H9 (cell line): ENCODE measurements around the gene ZBP1. TPM values are rescaled to one million over a fixed set of nuclear protein-coding genes. Genes with fewer than 3 reads are reported as not detected.

Experiments
- DNase-seq: peaks from one replicate; pipeline ENCODE4 v3.0.0-alpha.2; 2017
- H2AFZ ChIP-seq: one replicate; pipeline ENCODE4 v1.6.1; 2013; ENCODE audit warnings: mild to moderate bottlenecking, low read length, control low read depth, moderate library complexity
- H2AK5ac ChIP-seq: 2 replicates; pipeline ENCODE4 v1.6.1; 2013; ENCODE audit warnings: low read length, control low read depth, mixed read lengths; ENCODE audit not compliant: insufficient read length
- H2BK120ac ChIP-seq: one replicate; pipeline ENCODE4 v1.6.1; 2013; ENCODE audit warnings: low read depth, mild to moderate bottlenecking, low read length, control low read depth, inconsistent platforms; ENCODE audit not compliant: poor library complexity, severe bottlenecking
- H2BK12ac ChIP-seq: 2 replicates; pipeline ENCODE4 v1.6.1; 2013; ENCODE audit warnings: low read length, control low read depth, mixed read lengths, low read depth; ENCODE audit not compliant: insufficient read length
- H2BK15ac ChIP-seq: 2 replicates; pipeline ENCODE4 v1.6.1; 2013; ENCODE audit warnings: low read depth, low read length, control low read depth
- H2BK20ac ChIP-seq: one replicate; pipeline ENCODE4 v1.6.1; 2013; ENCODE audit warnings: low read depth, mild to moderate bottlenecking, low read length, control low read depth, inconsistent platforms; ENCODE audit not compliant: poor library complexity, severe bottlenecking
- H2BK5ac ChIP-seq: 2 replicates; pipeline ENCODE4 v1.6.1; 2013; ENCODE audit warnings: low read length, control low read depth, mixed read lengths; ENCODE audit not compliant: insufficient read length
- H3K14ac ChIP-seq: 2 replicates; pipeline ENCODE4 v1.6.1; 2013; ENCODE audit warnings: low read length, control low read depth; ENCODE audit not compliant: insufficient read depth
- H3K18ac ChIP-seq: 2 replicates; pipeline ENCODE4 v1.6.1; 2013; ENCODE audit warnings: low read depth, mild to moderate bottlenecking, mixed read lengths, low read length, control low read depth; ENCODE audit not compliant: insufficient read length
- H3K23ac ChIP-seq: 2 replicates; pipeline ENCODE4 v1.6.1; 2013; ENCODE audit warnings: low read length, control low read depth, mixed read lengths, low read depth; ENCODE audit not compliant: insufficient read length
- H3K23me2 ChIP-seq: 2 replicates; pipeline ENCODE4 v1.6.1; 2013; ENCODE audit warnings: low read depth, mild to moderate bottlenecking, mixed read lengths, low read length, control low read depth; ENCODE audit not compliant: insufficient read length, poor library complexity, severe bottlenecking
- H3K27ac ChIP-seq: 2 replicates; pipeline ENCODE4 v1.5.1; 2013; ENCODE audit warnings: low read length, control low read depth, mixed read lengths, low read depth; ENCODE audit not compliant: insufficient read length
- H3K27me3 ChIP-seq: 2 replicates; pipeline ENCODE4 v1.6.1; 2013; ENCODE audit warnings: low read length, control low read depth, inconsistent platforms; ENCODE audit not compliant: insufficient read depth
- H3K4ac ChIP-seq: 2 replicates; pipeline ENCODE4 v1.6.1; 2013; ENCODE audit warnings: low read depth, mild to moderate bottlenecking, control low read depth, inconsistent platforms, low read length, moderate library complexity
- H3K4me1 ChIP-seq: 2 replicates; pipeline ENCODE4 v1.6.1; 2013; ENCODE audit warnings: low read length, control low read depth, inconsistent platforms; ENCODE audit not compliant: insufficient read depth
- H3K4me2 ChIP-seq: 2 replicates; pipeline ENCODE4 v1.6.1; 2013; ENCODE audit warnings: low read length, control low read depth, mixed read lengths; ENCODE audit not compliant: insufficient read length, insufficient read depth
- H3K56ac ChIP-seq: 2 replicates; pipeline ENCODE4 v1.6.1; 2013; ENCODE audit warnings: low read depth, mild to moderate bottlenecking, mixed read lengths, low read length, control low read depth; ENCODE audit not compliant: insufficient read length
- H3K79me1 ChIP-seq: 2 replicates; pipeline ENCODE4 v1.6.1; 2013; ENCODE audit warnings: low read depth, mild to moderate bottlenecking, moderate library complexity, low read length, control low read depth, inconsistent platforms; ENCODE audit not compliant: insufficient read depth, poor library complexity, severe bottlenecking
- H3K79me2 ChIP-seq: 2 replicates; pipeline ENCODE4 v1.6.1; 2013; ENCODE audit warnings: low read length, control low read depth, inconsistent platforms; ENCODE audit not compliant: insufficient read depth
- H3K9ac ChIP-seq: 2 replicates; pipeline ENCODE4 v1.6.1; 2013; ENCODE audit warnings: low read length, control low read depth, mixed read lengths; ENCODE audit not compliant: insufficient read length; ENCODE audit errors: extremely low read depth
- H3K9me3 ChIP-seq: one replicate; pipeline ENCODE4 v1.6.1; 2013; ENCODE audit warnings: low read depth, low read length, inconsistent platforms; ENCODE audit not compliant: control insufficient read depth
- H3T11ph ChIP-seq: one replicate; pipeline ENCODE4 v1.6.1; 2013; ENCODE audit warnings: mild to moderate bottlenecking, low read length, control low read depth, inconsistent platforms
- H4K20me1 ChIP-seq: one replicate; pipeline ENCODE4 v1.6.1; 2013; ENCODE audit not compliant: control insufficient read depth, insufficient read length, insufficient read depth
- H4K5ac ChIP-seq: 2 replicates; pipeline ENCODE4 v1.6.1; 2013; ENCODE audit warnings: low read depth, mild to moderate bottlenecking, mixed read lengths, low read length, control low read depth; ENCODE audit not compliant: insufficient read length
- H4K8ac ChIP-seq: replicated peaks from 2 replicates; pipeline ENCODE4 v1.6.1; 2013; ENCODE audit warnings: low read length, control low read depth, mixed read lengths, low read depth; ENCODE audit not compliant: insufficient read length
- H4K91ac ChIP-seq: 2 replicates; pipeline ENCODE4 v1.6.1; 2013; ENCODE audit warnings: low read depth, mild to moderate bottlenecking, moderate library complexity, mixed read lengths, low read length, control low read depth; ENCODE audit not compliant: insufficient read length
- H3K27ac Mint-ChIP-seq, 3 experiments: 2 replicates in 2 of 3; 3 replicates in 1 of 3; pipeline ENCODE4 v1.8.0; 2020 to 2021; ENCODE audit warnings: mixed read lengths in 3 of 3, mild to moderate bottlenecking in 1 of 3, moderate library complexity in 1 of 3
- H3K27me3 Mint-ChIP-seq: 2 replicates; pipeline ENCODE4 v1.8.0; 2021; ENCODE audit warnings: low read depth, mild to moderate bottlenecking, moderate library complexity, mixed read lengths
- H3K36me3 Mint-ChIP-seq, 3 experiments: 2 replicates in 2 of 3; 3 replicates in 1 of 3; pipeline ENCODE4 v1.8.0; 2020 to 2021; ENCODE audit warnings: low read depth in 3 of 3, mixed read lengths in 3 of 3; ENCODE audit not compliant: insufficient read depth in 1 of 3
- H3K4me1 Mint-ChIP-seq, 2 experiments: 2 replicates each; pipeline ENCODE4 v1.8.0; 2020; ENCODE audit warnings: mixed read lengths in 2 of 2
- H3K4me3 Mint-ChIP-seq, 2 experiments: 2 replicates in 1 of 2; 3 replicates in 1 of 2; pipeline ENCODE4 v1.8.0; 2020 to 2021; ENCODE audit warnings: mild to moderate bottlenecking in 2 of 2, mixed read lengths in 2 of 2, moderate library complexity in 1 of 2
- H3K9me3 Mint-ChIP-seq, 2 experiments: 2 replicates in 1 of 2; 3 replicates in 1 of 2; pipeline ENCODE4 v1.8.0; 2020; ENCODE audit warnings: mild to moderate bottlenecking in 2 of 2, mixed read lengths in 2 of 2, moderate library complexity in 1 of 2
- CTCF ChIP-seq: fragments of 200-600 bp; sonication (generic); conservative IDR thresholded peaks from 3 replicates; pipeline ENCODE4 v1.8.0; 2021; ENCODE audit warnings: antibody characterized with exemption, mild to moderate bottlenecking
- WGBS: extraction: QIAGEN DNeasy Blood & Tissue Kit; methylation state at CpG from one replicate; pipeline ENCODE4 v1.1.7; 2013; ENCODE audit warnings: missing lambda C conversion rate, low lambda C conversion rate, mixed read lengths; ENCODE audit not compliant: insufficient read length; ENCODE audit errors: extremely low coverage; 5-methylcytosine and 5-hydroxymethylcytosine counted together
- total RNA-seq: library from RNA; stranded (reverse); gene quantifications from 2 replicates; pipeline ENCODE4 v1.2.1, GENCODE V29; 2021

Gene ZBP1
- total RNA-seq, 1 experiment from 2014 or later = not detected

- DNase-seq = no peak
- Histone ChIP-seq H2BK12ac (no peak overlapping the region), H3K14ac (no peak overlapping the region), H3K9me3 (no peaks in the 10 kb centered on the region), H4K91ac (no peak overlapping the region), H3K18ac (no peak overlapping the region), H3K79me2 (peaks cover 15% of the 10 kb centered on the region; the same call in 1 of the 2 replicates), H4K5ac (no peak overlapping the region), H4K8ac (no peak overlapping the region), H3K23ac (no peak overlapping the region), H3K23me2 (no peaks in the 10 kb centered on the region), H4K20me1 (no peaks in the 10 kb centered on the region), H3K9ac (no peak overlapping the region), H3K79me1 (no peaks in the 10 kb centered on the region), H2AK5ac (no peak overlapping the region), H3K27ac (no peak overlapping the region), H3T11ph (no peak overlapping the region), H3K4me2 (no peak overlapping the region), H3K56ac (no peak overlapping the region), H2BK20ac (no peak overlapping the region), H2BK5ac (no peak overlapping the region), H2BK15ac (no peak overlapping the region), H3K4ac (no peak overlapping the region), H3K27me3 (no peaks in the 10 kb centered on the region), H3K4me1 (no peaks in the 10 kb centered on the region; the same call in 1 of the 2 replicates), H2AFZ (no peak overlapping the region), H2BK120ac (no peak overlapping the region)
- Mint-ChIP-seq H3K4me1 (peaks cover 46 to 54% of the 10 kb centered on the region in 2 experiments), H3K9me3 (no peaks in the 10 kb centered on the region), H3K27me3 (no peaks in the 10 kb centered on the region), H3K4me3 (no peak overlapping the region), H3K36me3 (peaks cover 0 to 9% (median 0%) of the 10 kb centered on the region in 3 experiments; a peak in 3 of 7 replicates), H3K27ac (no peak overlapping the region)
- WGBS = no CpG with 5 or more reads among the region's 14 CpGs
- TF ChIP-seq CTCF = no peak
Observed at GRCh38 chr20:57664924-57665588, 44.8 kb upstream of the ZBP1 start.
